Upper lobe of left lung (tissue), 6 donors: ENCODE measurements around the gene COL4A6. TPM values are rescaled to one million over a fixed set of nuclear protein-coding genes. Genes with fewer than 3 reads are reported as not detected.

Experiments
- ATAC-seq, 2 donors: fragments of 200-7000 bp; cut with Tn5 transposase; one replicate each; pipeline ENCODE4 v1.9.1; 2022; ENCODE audit warnings: mild to moderate bottlenecking in 2 of 2, moderate library complexity in 2 of 2; ENCODE audit not compliant: low FRiP score in 2 of 2
- DNase-seq, 2 donors: peaks; one replicate each; pipeline ENCODE4 v3.0.0-alpha.2; 2019 to 2020
- H3K27ac ChIP-seq, 4 donors: fragments of 200-600 bp; sonication (generic); one replicate each; pipeline ENCODE4 v1.5.1; 2016 to 2019
- H3K27me3 ChIP-seq, 4 donors: fragments of 200-600 bp; sonication (generic); one replicate each; pipeline ENCODE4 v1.5.1; 2017 to 2019
- H3K36me3 ChIP-seq, 4 donors: fragments of 200-600 bp; sonication (generic); one replicate each; pipeline ENCODE4 v1.5.1; 2016 to 2019
- H3K4me1 ChIP-seq, 4 donors: fragments of 200-600 bp; sonication (generic); one replicate each; pipeline ENCODE4 v1.5.1; 2018 to 2019
- H3K4me3 ChIP-seq, 4 donors: fragments of 200-600 bp; sonication (generic); one replicate each; pipeline ENCODE4 v1.5.1; 2017 to 2019; ENCODE audit warnings: mild to moderate bottlenecking in 2 of 4, moderate library complexity in 1 of 4
- H3K9me3 ChIP-seq, 4 donors: fragments of 200-600 bp; sonication (generic); one replicate each; pipeline ENCODE4 v1.5.1; 2018 to 2019
- CTCF ChIP-seq, 6 experiments: fragments of 450-650 bp in 4 of 6; fragments of 200-600 bp in 2 of 6; sonication (generic) in 2 of 6; IDR thresholded peaks; one replicate each; pipeline ENCODE4 v1.5.1; 2016 to 2019; ENCODE audit warnings: antibody characterized with exemption in 6 of 6
- EP300 ChIP-seq, 4 donors: sonication (generic); formaldehyde crosslinking; IDR thresholded peaks; one replicate each; pipeline ENCODE4 v1.5.1; 2017; ENCODE audit warnings: antibody characterized with exemption in 4 of 4, control low read depth in 2 of 4
- POLR2A ChIP-seq, 4 donors: fragments of 450-650 bp; IDR thresholded peaks; one replicate each; pipeline ENCODE4 v1.5.1; 2016 to 2017; ENCODE audit warnings: antibody characterized with exemption in 4 of 4, mild to moderate bottlenecking in 2 of 4
- POLR2AphosphoS5 ChIP-seq, 2 donors: sonication (generic); formaldehyde crosslinking; IDR thresholded peaks; one replicate each; pipeline ENCODE4 v1.5.1; 2017; ENCODE audit warnings: antibody characterized with exemption in 2 of 2
- WGBS, 2 donors: methylation state at CpG; one replicate each; pipeline ENCODE4 v1.1.5; 2017 to 2018; 5-methylcytosine and 5-hydroxymethylcytosine counted together
- total RNA-seq, 6 donors: library from RNA; depleted of rRNA in 4 of 6; stranded (reverse); fragments of >200 nt in 4 of 6; gene quantifications; one replicate each; pipeline versions ENCODE4 v1.1.0 to v1.2.1, GENCODE V29; 2016 to 2021
- donor health status: DM: no; HTN: no; CAD: no; lungs with moderate emphysema.
- donor health status: DM: no; HTN: yes; CAD: no; lungs with severe emphysema.

COL4A6 gene
- total RNA-seq, 6 donors from 2014 or later, result 0.52 to 3.8 (median 2.2) TPM

- Histone ChIP-seq H3K27me3 (no peaks in the 10 kb centered on the region), H3K9me3 (no peaks in the 10 kb centered on the region), H3K27ac (no peak overlapping the region), H3K36me3 (no peaks in the 10 kb centered on the region), H3K4me1 (no peaks in the 10 kb centered on the region), H3K4me3 (no peak overlapping the region)
- DNase-seq (no peak), ATAC-seq (no peak)
- 50 to 74% methylated on average over 1 of the region's 1 CpG for WGBS, 2 donors
- TF ChIP-seq CTCF (IDR thresholded peaks at IDR 0.05), result no peak
- no peak for TF ChIP-seq POLR2AphosphoS5 (IDR thresholded peaks at IDR 0.05)
- no peak for TF ChIP-seq POLR2A (IDR thresholded peaks at IDR 0.05)
- no peak for TF ChIP-seq EP300 (IDR thresholded peaks at IDR 0.05)
These were observed 84.8 kb downstream of the COL4A6 start for GRCh38 chrX:108353452-108353851.

GRCh38 chrX:108349210-108349609, 89.0 kb downstream of the COL4A6 start:
- TF ChIP-seq EP300 (IDR thresholded peaks at IDR 0.05) (no peak), POLR2A (IDR thresholded peaks at IDR 0.05) (no peak), POLR2AphosphoS5 (IDR thresholded peaks at IDR 0.05) (no peak), CTCF (IDR thresholded peaks at IDR 0.05) (no peak)
- Histone ChIP-seq H3K4me1 (no peaks in the 10 kb centered on the region), H3K9me3 (no peaks in the 10 kb centered on the region), H3K27ac (no peak overlapping the region), H3K36me3 (no peaks in the 10 kb centered on the region), H3K27me3 (no peaks in the 10 kb centered on the region), H3K4me3 (no peak overlapping the region)
- ATAC-seq, result no peak
- DNase-seq, result no peak
- 82 to 86% methylated on average over 2 of the region's 2 CpGs for WGBS, 2 donors

GRCh38 chrX:108348525-108348924, 89.7 kb downstream of the COL4A6 start:
- H3K4me3 ChIP-seq, result no peak overlapping the region
- no peak for DNase-seq
- no peak overlapping the region for H3K27ac ChIP-seq
- ATAC-seq, result no peak
- H3K9me3 ChIP-seq, result no peaks in the 10 kb centered on the region
- TF ChIP-seq EP300 (IDR thresholded peaks at IDR 0.05), result no peak
- TF ChIP-seq POLR2AphosphoS5 (IDR thresholded peaks at IDR 0.05), result no peak
- no peak for TF ChIP-seq CTCF (IDR thresholded peaks at IDR 0.05)
- TF ChIP-seq POLR2A (IDR thresholded peaks at IDR 0.05), result no peak
- no peaks in the 10 kb centered on the region for H3K4me1 ChIP-seq
- no peaks in the 10 kb centered on the region for H3K27me3 ChIP-seq
- no peaks in the 10 kb centered on the region for H3K36me3 ChIP-seq
- WGBS, 2 donors, result 88% methylated on average over 1 of the region's 1 CpG

GRCh38 chrX:108347800-108348199, 90.4 kb downstream of the COL4A6 start:
- Histone ChIP-seq H3K27ac (no peak overlapping the region), H3K9me3 (no peaks in the 10 kb centered on the region), H3K36me3 (no peaks in the 10 kb centered on the region), H3K4me3 (no peak overlapping the region), H3K4me1 (no peaks in the 10 kb centered on the region), H3K27me3 (no peaks in the 10 kb centered on the region)
- DNase-seq (no peak), ATAC-seq (no peak)
- WGBS, 2 donors, result 44% methylated on average over 3 of the region's 3 CpGs; no CpG with 5 or more reads in 1 of the 2 donors
- TF ChIP-seq CTCF (IDR thresholded peaks at IDR 0.05) (no peak), POLR2AphosphoS5 (IDR thresholded peaks at IDR 0.05) (no peak), POLR2A (IDR thresholded peaks at IDR 0.05) (no peak), EP300 (IDR thresholded peaks at IDR 0.05) (no peak)

- 58 to 79% methylated on average over 1 of the region's 1 CpG for WGBS, 2 donors
- no peak overlapping the region for H3K4me3 ChIP-seq
- H3K27me3 ChIP-seq, result no peaks in the 10 kb centered on the region
- H3K9me3 ChIP-seq, result no peaks in the 10 kb centered on the region
- no peaks in the 10 kb centered on the region for H3K36me3 ChIP-seq
- ATAC-seq, result no peak
- TF ChIP-seq POLR2A (IDR thresholded peaks at IDR 0.05), result no peak
- no peak for TF ChIP-seq CTCF (IDR thresholded peaks at IDR 0.05)
- TF ChIP-seq EP300 (IDR thresholded peaks at IDR 0.05), result no peak
- TF ChIP-seq POLR2AphosphoS5 (IDR thresholded peaks at IDR 0.05), result no peak
- H3K4me1 ChIP-seq, result no peaks in the 10 kb centered on the region
- no peak for DNase-seq
- H3K27ac ChIP-seq, result no peak overlapping the region
These were observed 94.0 kb downstream of the COL4A6 start for GRCh38 chrX:108344216-108344615.
